NK-92 (cell line): Measurements from ENCODE around the gene IFT43.

Experiments used
- DNase-seq: peaks from one replicate; lab custom pipeline; 2025; ENCODE audit not compliant: unreplicated experiment; lab: John Stamatoyannopoulos, UW

The IFT43 gene

DNA sequence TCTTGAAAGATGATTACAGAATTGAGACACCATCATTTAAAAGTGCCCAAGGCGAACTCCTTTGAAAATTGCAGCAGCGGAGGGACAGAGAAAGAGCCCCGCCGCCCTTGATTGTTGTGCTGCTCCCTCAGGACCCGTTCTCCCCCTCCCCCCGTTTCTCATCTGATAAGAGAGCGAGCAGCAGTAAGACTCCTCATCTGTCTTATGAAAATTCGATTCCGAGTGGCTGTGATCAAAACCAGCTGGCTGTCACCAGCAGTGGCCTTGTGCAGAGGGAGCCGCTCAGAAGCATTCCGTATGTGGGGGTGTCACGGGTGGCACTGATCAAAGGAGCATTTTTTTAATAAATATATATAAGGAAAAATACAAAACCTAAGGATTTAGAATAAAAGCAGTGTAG lies 88.2 kb downstream of the IFT43 start:
- DNase-seq, result no peak

GRCh38 chr14:76077340-76077739 lies 91.8 kb downstream of the IFT43 start:
- no peak for DNase-seq

GRCh38 chr14:76078501-76078900 lies 92.9 kb downstream of the IFT43 start:
- DNase-seq, result no peak

GRCh38 chr14:76080025-76080424 lies 94.5 kb downstream of the IFT43 start:
- DNase-seq, result no peak

DNA sequence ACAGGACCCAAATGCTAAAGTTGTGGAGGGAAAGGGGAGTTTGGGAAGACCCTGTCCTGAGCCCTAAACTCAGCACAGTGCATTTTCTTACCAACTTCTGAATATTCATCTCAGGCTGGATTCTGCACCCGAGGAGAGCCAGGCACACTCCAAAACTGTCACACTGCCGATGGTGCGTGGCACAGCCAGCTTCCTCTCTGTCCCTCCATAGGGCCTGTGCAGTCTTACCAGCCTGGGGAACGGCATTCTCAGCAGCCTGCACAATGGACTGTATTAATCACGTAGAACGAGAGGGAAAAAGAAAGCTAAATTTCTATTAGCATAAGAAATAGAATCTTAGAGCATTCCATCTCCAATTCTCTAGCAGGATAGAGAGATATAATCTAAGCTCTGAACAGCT lies 94.9 kb downstream of the IFT43 start:
- no peak for DNase-seq

GRCh38 chr14:76081642-76082041 lies 96.1 kb downstream of the IFT43 start:
- no peak for DNase-seq

GRCh38 chr14:76083796-76084765 lies 98.5 kb downstream of the IFT43 start:
- no peak for DNase-seq

DNA sequence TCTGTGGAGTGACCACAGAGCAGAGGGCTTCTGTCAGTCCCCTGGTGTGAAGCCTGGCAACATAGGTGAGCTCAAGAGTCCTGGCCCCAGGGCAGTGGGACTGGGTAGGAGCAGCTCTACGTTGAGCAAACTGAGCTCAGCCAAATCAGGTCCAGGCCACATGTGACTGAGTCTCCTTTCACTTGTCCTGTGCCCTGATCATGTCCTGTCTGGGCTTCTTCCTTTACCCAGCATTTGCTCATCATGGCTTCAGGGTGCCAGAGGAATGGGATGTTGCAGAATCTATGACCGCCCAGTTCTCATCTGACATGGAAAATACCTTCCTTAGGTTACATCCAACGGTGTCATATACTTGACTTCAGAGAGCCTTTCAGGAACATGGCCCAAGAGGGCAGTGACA lies 99.8 kb downstream of the IFT43 start:
- DNase-seq, result no peak

DNA sequence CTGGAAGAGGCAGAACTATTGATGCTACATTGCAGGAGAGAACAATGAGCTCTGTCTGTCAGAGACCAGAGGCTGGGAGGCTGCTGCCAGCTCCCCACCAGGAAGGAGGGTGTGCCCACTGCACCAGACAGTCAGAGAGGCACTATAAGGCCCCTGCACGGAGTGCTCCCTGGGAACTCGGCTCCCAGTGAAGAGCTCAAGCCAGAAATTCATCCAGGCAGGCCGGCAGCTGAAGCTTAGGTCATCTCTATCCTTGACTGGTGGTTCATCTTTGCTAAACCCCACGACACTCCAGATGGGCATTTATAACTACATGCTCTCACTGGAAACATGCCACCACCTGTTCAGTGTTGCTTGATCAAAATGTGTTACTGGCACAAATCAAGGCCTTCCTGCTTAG lies 101.1 kb downstream of the IFT43 start:
- no peak for DNase-seq

DNA sequence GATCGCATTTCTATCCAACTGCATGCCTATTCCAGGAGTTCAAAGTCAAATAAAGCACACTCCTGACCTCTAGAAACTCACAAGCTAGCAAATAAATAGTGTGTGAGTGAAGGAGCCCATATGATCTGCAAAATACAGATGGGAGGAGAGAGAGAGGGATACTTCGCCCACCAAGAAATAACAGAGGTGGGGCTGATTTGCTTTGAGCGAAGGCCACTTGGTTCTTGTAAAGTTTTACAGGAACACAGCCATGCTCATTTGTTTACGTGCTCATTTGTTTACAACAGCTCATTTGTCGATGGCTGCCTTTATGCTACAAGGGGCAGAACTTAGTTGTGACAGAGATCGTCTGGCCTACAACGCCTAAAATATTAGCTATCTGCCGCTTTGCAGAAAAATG lies 102.8 kb downstream of the IFT43 start:
- DNase-seq, result no peak

GRCh38 chr14:76088771-76089571 lies 103.4 kb downstream of the IFT43 start:
- no peak for DNase-seq

DNA sequence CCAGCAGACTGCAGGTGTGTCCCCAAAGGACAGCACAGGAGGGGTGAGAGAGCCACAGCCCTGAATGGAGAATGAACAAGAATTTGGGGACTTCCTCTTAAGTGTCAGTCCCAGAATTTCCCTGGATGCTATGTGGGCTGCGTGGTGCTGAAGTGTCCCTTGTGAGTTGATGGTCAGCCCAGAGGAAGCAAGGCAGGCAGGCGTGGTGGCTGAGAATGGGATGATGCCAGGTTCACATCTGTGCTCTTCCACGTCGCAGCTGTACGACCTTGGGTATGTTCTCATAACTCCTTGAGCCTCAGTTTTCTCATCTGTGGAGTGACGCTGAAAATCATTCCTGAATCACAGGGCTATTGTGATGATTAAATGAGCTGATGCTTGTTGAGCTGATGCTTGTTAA lies 104.0 kb downstream of the IFT43 start:
- DNase-seq, result no peak

DNA sequence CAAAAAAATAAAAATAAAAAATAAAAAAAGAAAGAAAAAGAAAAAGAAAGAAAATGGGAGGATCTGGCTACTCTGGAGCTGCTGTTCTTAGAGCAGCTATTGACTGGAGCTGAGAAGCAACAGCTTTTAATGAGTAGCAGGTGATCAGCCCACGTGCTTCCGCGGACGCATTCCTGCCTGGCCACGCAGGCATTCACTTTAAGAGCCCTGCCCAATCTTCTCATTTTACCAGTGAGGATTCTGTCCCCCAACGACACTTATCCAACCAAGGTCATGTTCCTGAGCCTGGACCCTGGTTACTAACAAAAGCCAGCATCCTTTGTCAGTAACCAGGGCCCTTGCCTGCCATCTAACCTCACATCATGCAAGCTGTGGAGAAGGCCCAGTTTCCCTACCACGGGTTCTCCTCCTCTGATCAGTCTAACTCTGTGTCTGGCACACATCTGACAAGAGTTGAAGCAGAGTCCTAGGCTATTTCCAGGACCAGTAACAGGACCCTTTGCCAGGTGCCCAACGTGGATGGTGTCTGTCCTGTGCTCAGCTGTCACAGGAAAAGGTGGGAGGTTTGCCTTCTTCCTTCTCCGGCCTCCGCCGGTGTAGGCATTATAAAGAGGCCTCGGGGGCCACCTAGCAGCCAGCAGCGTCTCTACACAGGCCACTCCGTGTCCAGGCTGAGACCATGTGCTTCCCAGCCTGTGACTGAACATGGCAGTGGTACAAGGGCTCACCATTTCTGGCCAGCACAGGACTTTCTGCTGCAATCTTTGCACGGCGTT lies 105.2 kb downstream of the IFT43 start:
- no peak for DNase-seq

- no peak for DNase-seq
These were observed 107.5 kb downstream of the IFT43 start for GRCh38 chr14:76093077-76093476.

DNA sequence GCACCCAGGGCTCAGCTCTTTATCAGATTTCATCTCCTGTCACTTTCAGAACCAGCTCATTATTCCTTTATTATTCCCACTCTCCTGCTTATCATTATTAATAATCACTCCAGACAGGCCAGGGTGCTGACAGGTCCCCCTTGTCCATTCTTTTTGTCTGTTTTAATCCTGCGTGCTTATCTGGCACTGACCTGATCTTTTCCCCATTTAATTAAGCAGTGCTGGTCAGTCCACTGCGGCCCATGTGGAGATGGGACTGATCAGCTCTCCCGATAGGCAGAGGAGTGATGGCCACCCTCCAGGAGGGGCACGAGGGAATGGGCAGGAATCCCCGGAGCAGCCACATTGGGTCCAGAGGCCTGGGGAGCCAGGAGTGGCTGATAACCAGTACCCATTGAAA lies 110.7 kb downstream of the IFT43 start:
- no peak for DNase-seq

GRCh38 chr14:76097547-76097946 lies 112.0 kb downstream of the IFT43 start:
- no peak for DNase-seq

- DNase-seq, result no peak
These were observed 112.5 kb downstream of the IFT43 start for GRCh38 chr14:76098047-76098446.

GRCh38 chr14:76098916-76099675 lies 113.5 kb downstream of the IFT43 start:
- no peak for DNase-seq

DNA sequence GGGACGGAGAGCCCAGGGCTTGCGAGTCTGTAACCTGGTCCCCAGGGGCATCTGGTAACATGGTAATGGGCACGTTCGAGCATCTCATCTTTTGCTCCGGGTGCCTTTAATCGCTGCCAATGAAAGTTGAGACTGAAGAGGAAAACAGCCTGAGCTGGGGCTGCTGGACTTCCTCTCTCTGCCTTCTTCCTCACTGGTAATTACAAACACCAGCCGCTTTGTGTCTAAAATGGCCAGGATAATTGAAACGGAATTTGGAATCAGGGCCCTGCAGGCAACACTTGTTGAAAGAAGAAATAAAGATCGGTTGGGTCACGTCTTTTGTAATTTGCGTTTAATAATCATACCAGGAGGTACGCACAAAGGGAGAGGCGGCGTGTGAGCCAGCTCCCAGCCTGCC lies 114.7 kb downstream of the IFT43 start:
- no peak for DNase-seq
